Astrocyte (in vitro differentiated cells and primary cell): ENCODE data around the gene SERPINE2. TPM values are rescaled to one million over a fixed set of nuclear protein-coding genes. Genes with fewer than 3 reads are reported as not detected.

Experiments used
- DNase-seq: peaks from one replicate; pipeline ENCODE4 v3.0.0-alpha.2; 2010; ENCODE audit warnings: low read depth
- FAIRE-seq: peaks from 2 replicates; lab custom pipeline; 2011; peaks lifted over from hg19 to GRCh38; lab: Jason Lieb, UNC
- H2AFZ ChIP-seq: 2 replicates; pipeline ENCODE4 v1.6.0; 2012; ENCODE audit warnings: low read depth, low read length, inconsistent platforms
- H3K27ac ChIP-seq: 2 replicates; pipeline ENCODE4 v1.5.1; 2011; ENCODE audit warnings: low read depth, low read length, inconsistent platforms
- H3K27me3 ChIP-seq: 2 replicates; pipeline ENCODE4 v1.6.0; 2011; ENCODE audit warnings: low read length, inconsistent platforms; ENCODE audit not compliant: insufficient read depth
- H3K36me3 ChIP-seq: 2 replicates; pipeline ENCODE4 v1.5.1; 2011; ENCODE audit warnings: low read length, inconsistent platforms; ENCODE audit not compliant: insufficient read depth
- H3K4me1 ChIP-seq: 2 replicates; pipeline ENCODE4 v1.5.1; 2011; ENCODE audit warnings: low read length, inconsistent platforms; ENCODE audit not compliant: insufficient read depth
- H3K4me2 ChIP-seq: 2 replicates; pipeline ENCODE4 v1.6.0; 2012; ENCODE audit warnings: low read length, inconsistent platforms
- H3K4me3 ChIP-seq: 2 replicates; pipeline ENCODE4 v1.5.1; 2011; ENCODE audit warnings: low read depth, mild to moderate bottlenecking, low read length, inconsistent platforms; ENCODE audit not compliant: insufficient read depth
- H3K79me2 ChIP-seq: 2 replicates; pipeline ENCODE4 v1.6.0; 2012; ENCODE audit warnings: mild to moderate bottlenecking, low read length, inconsistent platforms; ENCODE audit not compliant: insufficient read depth
- H3K9ac ChIP-seq: 2 replicates; pipeline ENCODE4 v1.6.0; 2012; ENCODE audit warnings: mild to moderate bottlenecking, low read length, inconsistent platforms
- H3K9me3 ChIP-seq: 2 replicates; pipeline ENCODE4 v1.5.1; 2012; ENCODE audit warnings: low read depth, mild to moderate bottlenecking, low read length, inconsistent platforms; ENCODE audit not compliant: insufficient read depth
- H4K20me1 ChIP-seq: 2 replicates; pipeline ENCODE4 v1.6.0; 2012; ENCODE audit warnings: low read length, inconsistent platforms; ENCODE audit not compliant: insufficient read depth
- H3K27ac Mint-ChIP-seq: one replicate; pipeline ENCODE4 v1.8.0; 2021; ENCODE audit warnings: mild to moderate bottlenecking, mixed read lengths; ENCODE audit not compliant: unreplicated experiment
- H3K27me3 Mint-ChIP-seq: one replicate; pipeline ENCODE4 v1.8.0; 2021; ENCODE audit warnings: low read depth, mixed read lengths; ENCODE audit not compliant: unreplicated experiment
- H3K36me3 Mint-ChIP-seq: one replicate; pipeline ENCODE4 v1.8.0; 2021; ENCODE audit warnings: low read depth, mixed read lengths; ENCODE audit not compliant: unreplicated experiment
- H3K4me1 Mint-ChIP-seq: one replicate; pipeline ENCODE4 v1.8.0; 2021; ENCODE audit warnings: low read depth, mixed read lengths; ENCODE audit not compliant: unreplicated experiment
- H3K4me3 Mint-ChIP-seq: one replicate; pipeline ENCODE4 v1.8.0; 2021; ENCODE audit warnings: mild to moderate bottlenecking, moderate library complexity, mixed read lengths; ENCODE audit not compliant: unreplicated experiment
- H3K9me3 Mint-ChIP-seq: one replicate; pipeline ENCODE4 v1.8.0; 2021; ENCODE audit warnings: mild to moderate bottlenecking, mixed read lengths; ENCODE audit not compliant: unreplicated experiment
- CTCF ChIP-seq: IDR thresholded peaks from 2 replicates; pipeline ENCODE4 v1.5.1; 2011; ENCODE audit warnings: low read depth, mild to moderate bottlenecking, inconsistent platforms, low read length, moderate library complexity; ENCODE audit not compliant: insufficient read depth
- EZH2 ChIP-seq: IDR thresholded peaks from 2 replicates; pipeline ENCODE4 v1.6.1; 2012; ENCODE audit warnings: mild to moderate bottlenecking, low read length, inconsistent platforms; ENCODE audit not compliant: insufficient read depth
- total RNA-seq: library from RNA; stranded (reverse); gene quantifications from 2 replicates; pipeline ENCODE4 v1.2.1, GENCODE V29; 2021

Gene SERPINE2
- total RNA-seq, 1 donor from 2014 or later: 375 TPM

GRCh38 chr2:224039770-224040440, 819 bp upstream of the SERPINE2 start:
- Histone ChIP-seq H3K4me3 (peak overlapping the region; percentile 68), H4K20me1 (peaks cover 24% of the 10 kb centered on the region), H3K27ac (no peak overlapping the region), H3K4me1 (peaks cover 9% of the 10 kb centered on the region), H3K4me2 (peak overlapping the region; percentile 85), H3K79me2 (peaks cover 24% of the 10 kb centered on the region), H3K36me3 (no peaks in the 10 kb centered on the region), H3K27me3 (no peaks in the 10 kb centered on the region), H3K9ac (peak overlapping the region; percentile 70), H2AFZ (peak overlapping the region; percentile 86), H3K9me3 (no peaks in the 10 kb centered on the region)
- FAIRE-seq: no peak
- peaks cover 10% of the 10 kb centered on the region for H3K4me1 Mint-ChIP-seq
- H3K27ac Mint-ChIP-seq: no peak overlapping the region
- H3K9me3 Mint-ChIP-seq: peaks cover 8% of the 10 kb centered on the region
- no peak for TF ChIP-seq EZH2
- no peak for TF ChIP-seq CTCF
- H3K4me3 Mint-ChIP-seq: peak overlapping the region; percentile 82
- H3K36me3 Mint-ChIP-seq: no peaks in the 10 kb centered on the region
- peaks cover 6% of the 10 kb centered on the region for H3K27me3 Mint-ChIP-seq
- DNase-seq: no peak

DNA sequence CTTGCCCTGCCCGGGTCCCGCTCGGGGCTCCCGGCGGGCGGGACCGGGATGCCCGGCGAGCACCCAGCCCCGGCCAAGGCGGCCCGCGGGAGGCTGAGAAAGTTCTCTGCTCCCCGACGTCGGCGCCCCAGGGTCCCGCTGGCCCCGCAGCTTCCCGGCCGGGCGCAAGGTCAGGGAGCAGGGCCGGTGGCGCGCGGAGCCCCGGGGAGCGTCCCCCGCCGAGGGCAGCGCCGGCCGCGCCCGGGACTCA, 331 bp downstream of the SERPINE2 start:
- Mint-ChIP-seq H3K36me3 (peaks cover 7% of the 10 kb centered on the region), H3K27me3 (peaks cover 5% of the 10 kb centered on the region), H3K4me3 (no peak overlapping the region), H3K27ac (no peak overlapping the region), H3K4me1 (peaks cover 16% of the 10 kb centered on the region), H3K9me3 (peaks cover 7% of the 10 kb centered on the region)
- H3K4me1 ChIP-seq: peaks cover 9% of the 10 kb centered on the region
- H3K79me2 ChIP-seq: peaks cover 36% of the 10 kb centered on the region
- FAIRE-seq (no peak), DNase-seq (no peak)
- H3K27me3 ChIP-seq: no peaks in the 10 kb centered on the region
- peak overlapping the region; percentile 75 for H3K4me3 ChIP-seq
- H3K9ac ChIP-seq: peak overlapping the region; percentile 71
- peaks cover 35% of the 10 kb centered on the region for H4K20me1 ChIP-seq
- H3K4me2 ChIP-seq: peak overlapping the region; percentile 85
- H2AFZ ChIP-seq: peak overlapping the region; percentile 29
- H3K36me3 ChIP-seq: no peaks in the 10 kb centered on the region
- no peak overlapping the region for H3K27ac ChIP-seq
- H3K9me3 ChIP-seq: no peaks in the 10 kb centered on the region
- TF ChIP-seq CTCF (no peak), EZH2 (no peak)
